HS-5 (cell line): Measurements from ENCODE around the gene PTPDC1.

Source experiments
- DNase-seq: peaks from one replicate; pipeline ENCODE4 v3.0.0-alpha.2; 2012; ENCODE audit warnings: low read depth

The PTPDC1 gene

GRCh38 chr9:94084314-94084713 is at the start of gene PTPDC1:
PTPDC1 (plus strand) TSS chr9:94084464; CDS start chr9:94084531, 67 bp downstream.
- DNase-seq, result no peak

- no peak for DNase-seq
Measured at GRCh38 chr9:94034511-94034910, 49.8 kb upstream of the PTPDC1 start.

GRCh38 chr9:94039786-94040185 is 44.5 kb upstream of the PTPDC1 start:
- DNase-seq, result no peak

- DNase-seq, result no peak
Measured at GRCh38 chr9:94042516-94043360, 41.5 kb upstream of the PTPDC1 start.

- DNase-seq, result no peak
Measured at GRCh38 chr9:94054716-94055115, 29.5 kb upstream of the PTPDC1 start.

GRCh38 chr9:94056442-94056974 is 27.8 kb upstream of the PTPDC1 start:
- DNase-seq, result peak; percentile 26

- no peak for DNase-seq
Measured at GRCh38 chr9:94057918-94058317, 26.3 kb upstream of the PTPDC1 start.

- DNase-seq, result no peak
Measured at GRCh38 chr9:94061864-94062263, 22.4 kb upstream of the PTPDC1 start.

- DNase-seq, result no peak
Measured at GRCh38 chr9:94065535-94065961, 18.7 kb upstream of the PTPDC1 start.

GRCh38 chr9:94068257-94068656 is 16.0 kb upstream of the PTPDC1 start:
- no peak for DNase-seq

GRCh38 chr9:94076557-94076956 is 7.7 kb upstream of the PTPDC1 start:
- no peak for DNase-seq

GRCh38 chr9:94078086-94078485 is 6.2 kb upstream of the PTPDC1 start:
- DNase-seq, result no peak

- DNase-seq, result no peak
Measured at GRCh38 chr9:94079236-94079635, 5.0 kb upstream of the PTPDC1 start.

- no peak for DNase-seq
Measured at GRCh38 chr9:94080249-94080648, 4.0 kb upstream of the PTPDC1 start.

- no peak for DNase-seq
Measured at GRCh38 chr9:94081435-94081834, 2.8 kb upstream of the PTPDC1 start.

GRCh38 chr9:94081864-94082463 is 2.3 kb upstream of the PTPDC1 start:
- DNase-seq, result no peak

GRCh38 chr9:94082553-94082952 is 1.7 kb upstream of the PTPDC1 start:
- no peak for DNase-seq

GRCh38 chr9:94082956-94083355 is 1.3 kb upstream of the PTPDC1 start:
- DNase-seq, result no peak

- DNase-seq, result no peak
Measured at GRCh38 chr9:94083384-94083783, 880 bp upstream of the PTPDC1 start.

GRCh38 chr9:94085062-94085639 is 887 bp downstream of the PTPDC1 start:
- no peak for DNase-seq

GRCh38 chr9:94086486-94087345 is 2.5 kb downstream of the PTPDC1 start:
- DNase-seq, result peak; percentile 45
